DMS 273 (cell line): ENCODE measurements around the gene ARHGEF10L.

Experiments
- DNase-seq: peaks from one replicate; lab custom pipeline; 2025; ENCODE audit not compliant: unreplicated experiment; lab: John Stamatoyannopoulos, UW

The ARHGEF10L gene

DNA sequence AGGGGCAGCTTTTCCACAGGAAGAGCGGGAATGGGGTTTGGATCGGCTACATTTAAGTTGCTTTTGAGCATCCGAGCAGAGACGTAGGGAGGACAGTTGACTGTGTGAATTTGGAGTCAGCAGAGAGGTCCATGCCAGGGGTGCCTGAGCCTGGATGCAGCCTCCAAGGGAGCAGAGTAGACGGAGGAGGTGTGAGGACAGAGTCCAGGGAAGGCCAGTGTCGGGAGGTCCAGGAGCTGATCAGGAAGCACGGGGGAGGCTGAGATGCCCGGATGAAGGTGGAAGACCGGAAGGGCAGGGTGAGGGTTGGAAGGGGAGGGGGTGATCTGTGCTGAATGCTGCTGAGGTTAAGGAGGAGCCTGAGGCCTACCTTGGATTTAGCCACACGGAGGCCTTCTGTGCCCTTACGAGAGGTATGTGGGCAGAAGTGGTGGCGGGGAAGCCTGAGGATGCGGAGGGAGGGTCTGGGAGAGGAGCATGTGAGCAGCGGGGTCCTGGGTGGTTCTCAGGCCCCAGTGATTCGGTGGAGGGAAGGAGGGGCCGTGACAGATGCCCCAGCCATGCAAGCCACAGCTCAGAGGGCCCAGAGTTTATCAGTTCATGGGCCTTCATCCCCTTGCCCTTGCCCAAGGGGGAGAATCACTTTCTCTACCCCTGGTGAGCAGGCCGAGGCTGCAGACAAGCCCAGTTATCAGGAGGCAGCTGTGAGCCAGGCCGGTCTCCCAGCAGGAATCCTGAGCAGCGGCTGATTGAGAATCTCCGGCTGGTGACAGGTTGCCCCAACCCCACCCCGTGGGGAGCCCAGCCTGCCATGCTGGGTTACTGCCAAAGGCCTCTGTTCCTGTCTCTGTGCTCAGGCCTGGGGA is 161.7 kb downstream of the ARHGEF10L start:
- DNase-seq = peak; percentile 89

- no peak for DNase-seq
Observed at GRCh38 chr1:17704176-17704575, 164.7 kb downstream of the ARHGEF10L start.

DNA sequence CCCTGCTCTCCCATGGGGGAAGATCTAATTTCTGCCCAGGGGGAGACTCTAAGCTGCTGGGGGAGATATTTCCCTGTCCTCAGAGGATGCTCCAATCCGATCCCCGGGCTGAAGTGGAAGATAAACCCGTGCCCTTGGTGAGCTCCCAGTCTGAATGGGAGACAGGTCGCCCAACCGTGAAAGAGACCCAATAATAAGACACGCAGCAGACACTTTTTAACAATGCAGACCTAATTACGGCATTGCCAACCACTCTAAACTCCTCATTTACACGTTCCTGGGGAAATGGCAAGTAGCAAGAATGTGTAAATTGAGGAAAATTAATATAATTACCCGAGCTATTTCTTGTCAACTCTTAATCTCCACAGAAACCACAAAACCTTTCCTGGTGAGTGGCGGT is 166.9 kb downstream of the ARHGEF10L start:
- no peak for DNase-seq

DNA sequence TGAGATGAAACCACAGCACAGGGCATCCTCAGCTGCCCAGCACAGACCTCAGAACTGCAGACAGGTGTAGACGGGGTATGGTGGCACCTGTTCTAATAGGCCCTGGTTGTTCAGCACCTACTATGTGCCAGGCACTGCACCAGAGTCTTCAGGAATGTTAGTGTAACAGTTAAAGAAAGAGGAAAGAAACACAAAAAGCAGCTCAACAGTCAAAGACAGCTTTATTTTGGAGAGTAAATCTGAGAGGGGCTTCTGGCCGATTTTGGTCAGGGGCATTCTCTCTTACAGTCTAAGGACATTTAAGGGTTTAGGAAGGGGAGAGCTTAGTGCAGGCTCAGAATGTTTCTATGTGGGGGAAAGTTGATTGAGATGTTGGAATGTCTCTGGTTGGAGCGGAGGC is 170.5 kb downstream of the ARHGEF10L start:
- DNase-seq = no peak

GRCh38 chr1:17710889-17711576 is 171.5 kb downstream of the ARHGEF10L start:
- DNase-seq = no peak

- no peak for DNase-seq
Observed at GRCh38 chr1:17711577-17711910, 172.0 kb downstream of the ARHGEF10L start.

- no peak for DNase-seq
Observed at GRCh38 chr1:17711941-17712340, 172.4 kb downstream of the ARHGEF10L start.

- DNase-seq = no peak
Observed at GRCh38 chr1:17713993-17714392, 174.5 kb downstream of the ARHGEF10L start.

GRCh38 chr1:17717594-17718535 is 178.4 kb downstream of the ARHGEF10L start:
- DNase-seq = no peak

DNA sequence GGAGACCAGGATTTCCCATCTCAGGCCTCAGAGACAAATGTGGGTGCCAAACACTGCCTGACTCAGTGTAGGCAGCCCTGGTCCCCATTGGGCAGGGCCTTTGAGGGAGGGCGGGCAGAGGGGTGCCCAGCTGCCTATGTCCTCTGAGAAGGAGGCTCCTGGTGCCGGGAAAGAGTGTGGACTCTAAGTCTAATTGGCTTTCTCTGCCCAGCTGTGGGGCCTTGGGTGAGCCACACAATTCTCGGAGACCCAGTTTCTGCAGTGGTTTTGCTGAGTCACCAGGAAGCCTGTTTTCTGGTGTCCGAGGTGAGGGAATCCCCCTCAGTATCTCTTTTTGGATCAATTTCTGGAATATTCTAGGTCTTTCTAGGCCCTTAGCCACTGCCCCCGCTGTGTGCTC is 180.4 kb downstream of the ARHGEF10L start:
- DNase-seq = no peak

- no peak for DNase-seq
Observed at GRCh38 chr1:17721444-17721843, 181.9 kb downstream of the ARHGEF10L start.

DNA sequence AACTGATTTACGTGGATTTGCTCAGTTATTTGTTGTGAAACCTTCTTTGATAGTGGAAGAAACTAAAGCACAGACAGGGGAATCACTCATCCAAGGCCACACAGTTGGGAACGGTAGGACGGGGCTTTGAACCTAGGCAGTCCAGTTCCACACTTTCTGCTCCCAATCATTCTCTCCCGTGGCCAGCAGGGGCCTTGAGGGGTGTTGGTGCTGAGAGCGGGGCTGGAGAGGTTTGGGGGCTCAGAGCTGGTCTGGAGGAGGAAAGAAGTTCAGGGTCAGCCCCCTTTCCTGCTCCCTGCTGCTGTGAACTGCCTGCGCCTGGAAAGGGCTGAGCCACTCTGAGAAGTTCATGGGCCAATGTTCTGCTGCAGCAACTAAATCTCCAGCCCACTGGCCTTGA is 184.2 kb downstream of the ARHGEF10L start:
- DNase-seq = peak; percentile 35

DNA sequence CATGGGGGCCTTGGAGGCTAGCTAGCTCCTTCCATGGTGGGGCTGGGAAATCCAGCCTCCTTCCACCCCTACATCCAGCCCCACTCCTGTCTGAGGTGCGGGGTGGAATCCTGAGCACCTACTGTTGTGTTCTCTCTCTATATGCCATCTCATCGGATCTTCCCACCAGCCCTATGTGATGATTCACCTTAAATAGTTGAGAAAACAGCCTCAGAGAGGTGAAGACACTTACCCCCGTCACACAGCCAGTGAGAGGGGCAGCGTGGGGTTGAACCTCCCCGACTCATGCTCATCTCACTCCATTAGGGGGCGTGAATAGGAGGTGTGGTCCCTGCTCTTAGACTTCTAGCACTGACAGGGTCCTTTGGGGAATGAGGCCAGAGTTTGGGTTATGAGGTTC is 184.7 kb downstream of the ARHGEF10L start:
- DNase-seq = no peak

DNA sequence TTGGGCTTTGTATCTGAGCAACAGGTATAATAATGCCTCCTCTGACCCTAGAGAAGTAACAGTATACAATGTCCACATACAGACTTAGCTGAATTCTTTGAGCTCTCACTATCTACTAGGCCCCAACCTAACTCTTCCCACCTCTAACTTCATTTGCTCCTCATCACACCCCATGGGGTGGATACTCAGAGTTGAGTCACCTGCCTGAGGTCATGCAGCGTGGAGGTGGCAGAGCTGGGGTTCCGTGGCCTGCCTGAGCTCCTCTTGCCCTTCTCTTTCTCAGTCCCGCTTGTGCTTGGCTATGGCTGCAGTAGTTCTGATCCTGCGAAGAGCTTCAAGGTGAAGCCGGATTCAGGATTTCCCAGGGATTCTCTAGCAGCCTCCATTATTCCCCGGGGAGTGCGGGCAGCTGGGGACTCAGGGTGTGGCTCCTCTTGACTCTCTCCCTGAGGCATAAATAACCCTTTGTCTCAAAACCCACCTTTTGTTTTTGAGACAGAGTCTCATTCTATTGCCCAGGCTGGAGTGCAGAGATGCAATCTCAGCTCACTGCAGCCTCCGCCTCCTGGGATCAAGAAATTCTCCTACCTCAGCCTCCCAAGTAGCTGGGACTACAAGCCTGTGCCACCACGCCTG is 185.7 kb downstream of the ARHGEF10L start:
- no peak for DNase-seq

DNA sequence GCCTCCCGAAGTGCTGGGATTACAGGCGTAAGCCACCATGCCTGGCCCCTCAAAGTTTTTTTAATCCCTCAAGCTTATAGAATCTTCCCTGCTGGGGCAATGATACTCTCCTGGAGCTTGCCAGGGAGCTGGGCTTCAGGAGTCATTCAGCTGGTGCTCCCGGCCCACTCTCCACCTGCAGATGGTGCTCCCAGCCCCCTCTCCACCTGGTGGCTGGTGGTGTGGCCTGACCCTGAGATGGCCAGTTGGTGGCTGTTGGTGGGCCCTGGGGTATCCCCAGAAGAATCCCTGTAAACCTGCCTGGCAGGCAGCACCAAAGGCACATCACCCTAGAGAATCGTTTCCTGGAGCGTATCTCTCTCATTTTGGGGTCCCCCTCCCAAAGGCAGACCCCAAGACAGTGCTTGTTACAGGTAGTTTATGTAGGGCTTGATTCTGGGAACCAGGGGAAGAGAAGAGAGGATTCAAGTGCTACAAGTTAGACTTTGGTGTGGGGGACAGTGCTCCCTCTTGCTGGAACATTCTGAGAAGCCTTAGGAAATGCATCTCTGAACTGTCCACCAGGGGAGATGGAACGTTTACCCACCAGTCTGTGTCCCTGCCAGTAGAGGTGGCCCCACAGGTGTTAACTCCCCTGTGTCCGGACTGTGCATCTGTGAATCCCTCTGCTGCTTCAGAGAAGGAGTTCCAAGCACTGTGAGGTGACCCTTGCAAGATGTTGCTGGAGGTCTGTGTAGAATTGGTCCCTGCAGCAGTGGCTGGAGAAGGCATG is 186.5 kb downstream of the ARHGEF10L start:
- no peak for DNase-seq

- DNase-seq = no peak
Observed at GRCh38 chr1:17728123-17728712, 188.7 kb downstream of the ARHGEF10L start.

GRCh38 chr1:17729248-17729647 is 189.8 kb downstream of the ARHGEF10L start:
- no peak for DNase-seq

- no peak for DNase-seq
Observed at GRCh38 chr1:17729909-17730308, 190.4 kb downstream of the ARHGEF10L start.

GRCh38 chr1:17731460-17731859 is 192.0 kb downstream of the ARHGEF10L start:
- DNase-seq = no peak

DNA sequence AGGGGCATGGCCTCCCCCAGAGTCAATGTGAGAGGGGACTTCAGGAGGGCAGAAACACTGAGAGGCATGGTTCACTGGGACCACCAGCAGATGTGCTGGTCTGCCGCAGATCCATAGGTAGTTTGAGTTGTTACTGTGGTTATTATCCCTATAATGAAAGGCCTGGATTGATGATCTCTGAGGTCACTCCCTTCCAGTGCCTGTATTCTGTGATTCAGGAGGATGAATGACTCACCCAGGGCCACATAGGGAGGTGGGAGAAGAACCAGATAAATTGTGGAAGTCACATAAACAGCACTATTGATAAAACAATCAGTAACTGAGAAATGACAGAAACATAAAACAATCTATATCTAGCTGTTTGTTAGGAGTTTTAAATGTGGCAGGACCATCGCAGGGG is 193.0 kb downstream of the ARHGEF10L start:
- no peak for DNase-seq
